ENCODE data around the gene SAE1.
A peak's percentile ranks its signal among the peaks of the same experiment; 100 is the strongest.
"Not testable (repeated sequence)": the region's sequence is repeated elsewhere in the genome, so short reads cannot be mapped to it uniquely, and the experiment has no call there.

SAE1 gene
- total RNA-seq: 40.5 to 107 (median 79.1) reads per million in 17 experiments

DNA sequence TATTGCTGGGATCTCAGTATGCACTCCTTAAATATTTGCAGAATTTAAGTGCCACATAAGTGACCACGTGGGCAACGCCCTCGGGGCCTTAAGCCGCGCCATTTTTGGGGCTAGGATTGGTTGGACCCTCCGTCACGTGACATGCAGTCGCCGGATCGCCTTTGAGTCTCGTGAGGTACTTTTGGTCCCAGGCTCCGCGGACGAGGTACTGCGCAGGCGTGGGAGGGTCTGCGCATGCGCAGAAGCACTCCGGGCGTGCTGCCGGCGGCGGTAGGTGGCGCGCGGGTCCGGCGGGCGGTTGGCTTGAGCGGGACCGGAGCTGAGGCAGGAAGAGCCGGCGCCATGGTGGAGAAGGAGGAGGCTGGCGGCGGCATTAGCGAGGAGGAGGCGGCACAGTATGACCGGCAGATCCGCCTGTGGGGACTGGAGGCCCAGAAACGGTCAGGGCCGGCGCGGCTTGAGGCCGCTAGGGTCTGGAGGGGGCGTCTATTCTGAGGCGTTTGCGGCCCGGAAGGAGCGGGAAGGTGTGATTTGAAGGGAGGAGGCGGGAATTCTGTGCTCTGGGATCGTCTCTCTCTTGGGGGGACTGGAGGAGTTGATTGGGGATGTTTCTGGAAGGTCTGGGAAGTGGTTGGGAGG is at the start of gene SAE1:
Gene SAE1, plus strand, starts transcription at position 247 of the 639 bp plus-strand sequence. Its CDS starts 96 bp downstream, at position 343.
- DNase-seq: peak; percentile 98 to 99 (median 99)

DNA sequence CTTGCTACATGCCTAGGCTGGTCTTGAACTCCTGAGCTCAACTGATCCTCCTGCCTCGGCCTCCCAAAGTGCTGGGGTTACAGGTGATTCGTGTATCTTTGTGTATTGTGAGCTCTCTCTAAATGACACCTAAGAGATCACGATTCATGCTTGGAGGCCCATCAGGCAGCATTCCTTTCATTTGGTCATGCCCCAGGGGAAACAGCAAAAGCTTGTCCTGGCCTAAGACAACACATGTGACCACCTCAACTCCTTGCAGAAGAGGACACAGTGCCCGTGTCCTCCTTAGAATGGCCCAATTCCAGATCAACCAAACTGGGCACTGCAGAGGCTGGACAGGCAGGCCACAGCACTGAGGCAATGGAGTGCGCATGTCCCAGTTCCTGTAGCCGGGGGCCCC is 49.5 kb upstream of the SAE1 start:
- no peak for DNase-seq

GRCh38 chr19:47082493-47082892 is 48.1 kb upstream of the SAE1 start:
- DNase-seq: no peak

DNA sequence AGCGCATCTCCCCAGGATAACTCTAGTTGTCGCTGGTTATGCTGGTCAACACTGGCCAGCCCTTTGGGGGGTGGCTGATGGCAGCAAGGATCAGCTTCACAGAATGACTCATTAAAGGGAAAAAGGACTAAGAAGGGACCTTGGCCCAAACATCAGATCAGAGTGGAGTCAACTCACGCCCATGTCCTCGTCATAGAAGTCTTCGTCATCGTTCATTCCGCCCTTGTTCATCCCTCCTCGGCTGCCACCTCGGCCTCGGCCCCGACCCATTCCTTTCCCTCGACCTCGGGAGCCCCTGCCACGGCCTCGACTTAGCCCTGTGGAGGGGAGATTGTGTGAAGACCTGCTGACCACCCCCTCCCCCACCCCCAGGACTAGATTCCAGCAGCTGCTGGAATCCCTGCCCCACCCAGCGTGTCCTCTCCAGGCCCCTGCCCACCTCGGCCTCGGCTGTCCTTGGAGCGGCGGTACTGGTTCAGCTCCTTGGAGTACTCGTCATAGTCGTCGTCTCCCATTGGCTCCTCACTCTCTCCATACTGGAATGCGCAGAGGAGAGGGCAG is 45.7 kb upstream of the SAE1 start:
- no peak for DNase-seq

DNA sequence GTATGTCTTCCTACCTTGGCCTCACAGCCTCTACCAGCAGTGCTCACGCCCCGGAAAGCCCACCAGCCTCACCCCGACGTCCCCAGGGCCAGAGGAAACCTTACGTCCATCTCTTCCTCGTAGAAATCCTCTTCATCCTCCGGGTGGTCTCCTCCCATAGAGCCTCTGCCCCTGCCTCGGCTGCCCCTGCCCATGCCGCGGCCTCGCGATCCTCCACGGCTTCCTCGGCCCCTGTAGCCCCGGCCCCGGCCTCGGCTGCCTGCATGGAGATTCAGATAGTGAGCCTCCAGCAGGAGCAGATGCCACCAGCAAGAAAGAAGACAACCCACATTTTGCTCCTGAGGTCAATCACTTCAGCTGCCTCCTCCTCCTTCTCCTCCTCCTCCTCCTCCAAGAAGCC is 44.4 kb upstream of the SAE1 start:
- DNase-seq: no peak

- DNase-seq: no peak
Measured at GRCh38 chr19:47089767-47090350, 40.8 kb upstream of the SAE1 start.

DNA sequence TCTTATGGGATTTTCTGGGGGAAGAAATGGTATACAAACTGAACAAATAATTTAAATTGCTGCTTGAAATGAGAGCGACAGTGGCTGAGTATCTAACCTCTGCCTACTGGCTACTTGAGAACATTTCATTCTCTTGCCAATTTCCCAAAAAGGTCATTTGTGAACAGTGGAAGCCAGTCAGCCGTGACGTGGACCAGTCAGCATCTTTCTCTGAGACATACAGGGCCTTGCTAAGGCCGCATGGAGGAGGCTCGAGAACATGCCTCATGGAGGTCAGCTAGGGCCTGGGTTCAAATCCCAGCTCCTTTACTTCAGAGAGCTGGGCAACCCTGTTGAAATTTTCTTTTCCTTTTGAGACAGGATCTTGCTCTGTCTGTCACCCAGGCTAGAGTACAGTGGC is 37.4 kb upstream of the SAE1 start:
- DNase-seq: no peak

GRCh38 chr19:47093841-47094240 is 36.8 kb upstream of the SAE1 start:
- no peak for DNase-seq

DNA sequence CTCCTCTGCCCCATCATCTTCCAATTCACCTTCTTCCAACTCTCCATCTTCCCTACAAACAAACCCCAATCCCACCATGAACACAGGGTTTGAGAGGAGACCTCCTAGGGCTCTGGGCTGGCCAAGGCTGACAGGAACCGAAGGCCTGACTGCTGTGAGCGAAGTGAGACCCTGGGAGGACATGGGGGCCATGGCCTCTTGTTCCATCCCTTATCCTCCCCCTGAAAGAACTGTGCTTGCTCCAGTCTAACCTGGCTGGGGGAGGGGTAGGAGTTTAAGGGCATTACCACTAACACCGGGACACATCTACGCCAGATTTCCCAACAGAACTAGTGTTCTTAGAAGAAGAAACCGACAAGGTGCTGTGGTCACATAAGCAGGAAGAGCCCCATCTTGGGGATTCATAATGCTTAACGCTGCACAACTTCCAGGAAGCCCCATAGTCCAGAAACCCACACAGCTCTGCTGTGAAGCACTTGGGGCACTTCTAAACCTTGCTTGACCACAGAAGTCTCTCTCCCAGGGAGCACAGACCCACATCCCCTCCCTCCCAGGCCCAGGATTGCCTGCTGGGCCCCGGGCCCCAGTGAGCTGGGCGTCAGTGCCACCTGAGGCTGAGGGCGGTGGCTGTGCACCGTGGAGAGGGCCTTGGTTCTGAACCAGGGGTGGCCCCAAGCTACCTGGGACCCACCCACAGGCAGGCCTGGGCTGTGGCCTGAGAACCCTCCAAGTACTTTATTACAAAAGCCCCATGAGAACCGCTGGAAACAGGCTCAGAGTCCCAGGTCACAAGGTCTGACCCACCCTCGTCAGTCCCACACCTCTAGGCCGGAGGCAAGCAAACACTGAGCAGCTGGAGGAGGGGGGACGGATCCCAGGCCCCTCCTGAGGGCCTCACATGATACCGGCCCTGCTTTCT is 35.8 kb upstream of the SAE1 start:
- DNase-seq: peak; percentile 54 to 83 (median 72)

- peak; percentile 82 to 91 (median 90) for DNase-seq
Measured at GRCh38 chr19:47095476-47096099, 35.0 kb upstream of the SAE1 start.

GRCh38 chr19:47096100-47096704 is 34.4 kb upstream of the SAE1 start:
- DNase-seq: no peak

- peak in 2 of 4 experiments; percentile 32 to 48 for DNase-seq
Measured at GRCh38 chr19:47096721-47097120, 33.9 kb upstream of the SAE1 start.

- peak; percentile 54 to 72 (median 66) for DNase-seq
Measured at GRCh38 chr19:47097396-47098201, 33.0 kb upstream of the SAE1 start.

- DNase-seq: no peak
Measured at GRCh38 chr19:47098608-47099007, 32.0 kb upstream of the SAE1 start.

- DNase-seq: no peak
Measured at GRCh38 chr19:47099576-47100050, 31.0 kb upstream of the SAE1 start.

DNA sequence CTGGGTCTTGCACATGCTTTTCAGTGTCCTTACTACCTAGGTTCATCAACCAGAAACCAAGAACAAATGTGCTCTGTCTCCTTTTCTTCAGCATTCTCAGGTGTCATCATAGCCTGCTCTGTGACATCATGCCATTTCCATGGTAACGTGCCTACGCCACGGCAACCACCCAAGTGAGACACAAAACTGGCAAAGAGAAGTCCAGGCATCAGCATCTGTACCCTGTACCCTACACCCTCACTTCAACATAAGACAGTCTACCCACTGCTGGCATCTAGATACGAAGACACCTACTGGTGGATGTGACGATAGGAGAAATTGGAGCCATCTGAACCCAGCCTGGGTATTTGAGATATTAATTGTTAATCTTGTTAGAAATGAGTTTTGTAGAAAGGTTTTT is 30.3 kb upstream of the SAE1 start:
- DNase-seq: no peak

- not testable (repeated sequence) for DNase-seq
Measured at GRCh38 chr19:47101116-47101515, 29.5 kb upstream of the SAE1 start.

- no peak for DNase-seq
Measured at GRCh38 chr19:47102346-47103060, 28.1 kb upstream of the SAE1 start.

DNA sequence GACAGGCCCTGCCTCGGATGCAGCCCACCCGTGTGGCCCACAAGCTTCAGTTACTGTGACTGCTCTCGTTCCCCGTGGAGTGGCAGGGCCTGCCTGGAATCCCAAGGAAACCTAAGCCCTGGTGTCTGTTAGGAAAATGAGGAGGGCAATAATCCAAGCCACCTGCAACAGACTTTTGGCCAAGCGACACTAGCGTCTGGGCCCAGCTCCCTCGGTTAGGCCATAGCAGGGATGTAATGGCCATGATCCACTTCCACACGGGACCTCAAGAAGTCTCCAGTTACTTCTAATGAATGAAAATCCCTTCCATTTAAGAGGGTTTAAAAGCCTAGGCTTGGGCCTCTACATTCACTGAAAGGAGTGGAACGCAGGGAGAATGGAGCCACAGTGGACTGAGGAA is 26.0 kb upstream of the SAE1 start:
- DNase-seq: no peak

GRCh38 chr19:47105874-47106273 is 24.8 kb upstream of the SAE1 start:
- DNase-seq: no peak
